ENCODE measurements around the gene GPBP1.
A peak's percentile ranks its signal among the peaks of the same experiment; 100 is the strongest.
"Not testable (repeated sequence)": the region's sequence is repeated elsewhere in the genome, so short reads cannot be mapped to it uniquely, and the experiment has no call there.

GPBP1 gene

GRCh38 chr5:57276353-57276752 is 102.5 kb downstream of the GPBP1 start:
- DNase-seq (ENCODE audit: low read depth in 2 of 2): peak in 1 of 2 donors; percentile 8

GRCh38 chr5:57277085-57277484 is 103.2 kb downstream of the GPBP1 start:
- no peak for DNase-seq (ENCODE audit: low read depth in 2 of 2)

- DNase-seq (ENCODE audit: low read depth in 2 of 2): no peak
Observed at GRCh38 chr5:57280853-57281252, 107.0 kb downstream of the GPBP1 start.

- not testable (repeated sequence) for DNase-seq (ENCODE audit: low read depth in 2 of 2)
Observed at GRCh38 chr5:57285084-57285483, 111.2 kb downstream of the GPBP1 start.

- no peak for DNase-seq (ENCODE audit: low read depth in 2 of 2)
Observed at GRCh38 chr5:57291894-57292293, 118.0 kb downstream of the GPBP1 start.

- no peak for DNase-seq (ENCODE audit: low read depth in 2 of 2)
Observed at GRCh38 chr5:57292336-57292735, 118.5 kb downstream of the GPBP1 start.

- DNase-seq (ENCODE audit: low read depth in 2 of 2): peak; percentile 46 to 63
Observed at GRCh38 chr5:57298295-57298984, 124.6 kb downstream of the GPBP1 start.

GRCh38 chr5:57298985-57299491 is 125.2 kb downstream of the GPBP1 start:
- DNase-seq (ENCODE audit: low read depth in 2 of 2): peak; percentile 32 to 54

GRCh38 chr5:57299986-57300385 is 126.1 kb downstream of the GPBP1 start:
- DNase-seq (ENCODE audit: low read depth in 2 of 2): no peak

- peak; percentile 32 to 50 for DNase-seq (ENCODE audit: low read depth in 2 of 2)
Observed at GRCh38 chr5:57302164-57302563, 128.3 kb downstream of the GPBP1 start.

- DNase-seq (ENCODE audit: low read depth in 2 of 2): no peak
Observed at GRCh38 chr5:57302643-57303042, 128.8 kb downstream of the GPBP1 start.

GRCh38 chr5:57303985-57304384 is 130.1 kb downstream of the GPBP1 start:
- DNase-seq (ENCODE audit: low read depth in 2 of 2): no peak

GRCh38 chr5:57304931-57305330 is 131.1 kb downstream of the GPBP1 start:
- DNase-seq (ENCODE audit: low read depth in 2 of 2): no peak

- DNase-seq (ENCODE audit: low read depth in 2 of 2): no peak
Observed at GRCh38 chr5:57306359-57306758, 132.5 kb downstream of the GPBP1 start.

GRCh38 chr5:57307516-57307915 is 133.7 kb downstream of the GPBP1 start:
- no peak for DNase-seq (ENCODE audit: low read depth in 2 of 2)

GRCh38 chr5:57309022-57309421 is 135.2 kb downstream of the GPBP1 start:
- not testable (repeated sequence) for DNase-seq (ENCODE audit: low read depth in 2 of 2)

GRCh38 chr5:57311251-57311650 is 137.4 kb downstream of the GPBP1 start:
- DNase-seq (ENCODE audit: low read depth in 2 of 2): no peak

GRCh38 chr5:57311921-57312735 is 138.3 kb downstream of the GPBP1 start:
- no peak for DNase-seq (ENCODE audit: low read depth in 2 of 2)

GRCh38 chr5:57313716-57314115 is 139.9 kb downstream of the GPBP1 start:
- DNase-seq (ENCODE audit: low read depth in 2 of 2): no peak
